NK-92 (cell line): ENCODE measurements around the gene IL13RA1.
"Not testable (repeated sequence)": the region's sequence is repeated elsewhere in the genome, so short reads cannot be mapped to it uniquely, and the experiment has no call there.

Source experiments
- DNase-seq: peaks from one replicate; lab custom pipeline; 2025; ENCODE audit not compliant: unreplicated experiment; lab: John Stamatoyannopoulos, UW

IL13RA1 gene

DNA sequence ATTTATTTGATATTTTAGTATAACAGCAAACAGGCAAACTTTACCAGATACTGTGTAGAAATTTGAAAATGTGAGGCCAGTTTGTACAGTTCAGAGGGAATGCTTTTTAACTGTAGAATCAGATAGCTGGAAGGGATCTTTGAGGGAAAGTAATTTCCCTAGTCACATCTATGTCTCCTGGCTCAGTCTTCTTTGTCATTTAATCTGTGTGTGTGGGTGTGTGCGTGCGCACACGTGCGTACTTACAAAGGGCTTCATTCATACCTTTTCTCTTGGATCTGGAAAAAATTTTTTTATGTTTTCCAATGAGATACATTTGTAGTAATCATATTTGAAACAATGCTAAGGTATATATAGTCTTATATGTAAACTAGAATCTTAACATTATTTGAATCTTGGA is 44.6 kb downstream of the IL13RA1 start:
- no peak for DNase-seq

DNA sequence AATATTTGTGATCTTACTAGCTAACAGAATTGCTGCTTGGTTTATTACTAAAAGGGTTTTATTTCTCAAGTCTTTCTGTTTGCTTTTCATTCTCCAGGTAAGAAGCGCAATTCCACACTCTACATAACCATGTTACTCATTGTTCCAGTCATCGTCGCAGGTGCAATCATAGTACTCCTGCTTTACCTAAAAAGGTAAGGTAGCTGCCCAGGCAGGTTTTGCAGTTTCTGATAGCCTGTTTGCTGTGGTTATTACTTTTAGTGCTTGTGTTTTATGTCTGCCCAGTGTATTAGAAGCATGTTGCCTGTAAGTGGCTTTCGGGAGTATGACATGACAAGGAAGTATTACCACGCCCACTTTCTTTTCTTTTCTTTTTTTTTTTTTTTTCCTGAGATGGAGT is 46.4 kb downstream of the IL13RA1 start:
- no peak for DNase-seq

DNA sequence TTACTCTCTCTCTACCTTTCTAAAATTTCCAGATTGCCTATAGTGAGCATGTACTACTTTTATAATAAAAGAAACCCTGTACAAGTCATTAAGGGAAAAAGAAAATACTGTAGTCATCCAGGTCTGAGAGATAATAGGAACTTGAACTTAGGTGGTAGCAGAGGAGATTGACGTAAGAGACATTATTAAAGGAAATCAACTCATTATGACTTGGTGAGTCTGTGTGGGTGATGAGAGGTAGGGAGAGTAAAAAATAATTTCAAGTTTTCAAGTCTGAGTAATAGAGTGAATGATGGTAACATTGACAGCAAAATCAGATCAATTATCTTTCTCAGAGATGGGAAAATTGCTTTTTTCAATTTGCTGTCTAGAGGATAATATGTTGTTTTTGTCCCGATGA is 52.2 kb downstream of the IL13RA1 start:
- no peak for DNase-seq

DNA sequence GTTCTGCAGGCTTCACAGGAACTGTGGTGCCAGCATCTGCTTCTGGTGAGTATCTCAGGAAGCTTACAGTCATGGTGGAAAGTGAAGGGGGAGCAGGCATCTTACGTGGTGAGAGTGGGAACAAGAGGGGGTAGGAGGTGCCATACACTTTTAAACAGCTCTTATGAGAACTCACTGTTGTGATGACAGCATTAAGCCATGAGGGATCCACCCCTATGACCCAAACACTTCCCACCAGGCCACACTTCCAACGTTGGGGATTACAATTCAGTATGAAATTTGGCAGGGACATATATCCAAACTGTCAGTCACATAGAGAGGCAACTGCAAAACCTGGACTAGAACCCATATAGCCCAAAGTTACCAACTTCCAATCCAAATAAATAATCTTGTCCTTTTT is 53.1 kb downstream of the IL13RA1 start:
- no peak for DNase-seq

DNA sequence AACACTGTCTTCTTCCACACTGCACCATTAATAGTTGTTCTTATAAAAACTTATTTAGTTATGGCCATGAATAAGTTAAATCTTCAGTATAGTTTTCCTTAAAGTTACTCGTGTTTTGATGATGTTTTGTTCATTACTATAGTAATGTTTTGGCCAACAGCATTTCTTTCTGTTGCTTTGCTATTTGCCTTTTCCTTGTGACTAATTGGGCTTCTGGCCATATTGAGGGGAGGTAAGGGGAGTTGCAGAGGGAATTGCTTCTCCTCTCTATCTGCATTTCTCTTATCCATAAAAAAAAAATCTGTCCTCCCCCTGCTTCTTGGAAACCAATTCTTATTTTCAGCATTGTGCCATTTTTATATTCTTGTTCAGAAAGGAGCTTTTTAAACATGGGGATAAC is 53.5 kb downstream of the IL13RA1 start:
- no peak for DNase-seq

DNA sequence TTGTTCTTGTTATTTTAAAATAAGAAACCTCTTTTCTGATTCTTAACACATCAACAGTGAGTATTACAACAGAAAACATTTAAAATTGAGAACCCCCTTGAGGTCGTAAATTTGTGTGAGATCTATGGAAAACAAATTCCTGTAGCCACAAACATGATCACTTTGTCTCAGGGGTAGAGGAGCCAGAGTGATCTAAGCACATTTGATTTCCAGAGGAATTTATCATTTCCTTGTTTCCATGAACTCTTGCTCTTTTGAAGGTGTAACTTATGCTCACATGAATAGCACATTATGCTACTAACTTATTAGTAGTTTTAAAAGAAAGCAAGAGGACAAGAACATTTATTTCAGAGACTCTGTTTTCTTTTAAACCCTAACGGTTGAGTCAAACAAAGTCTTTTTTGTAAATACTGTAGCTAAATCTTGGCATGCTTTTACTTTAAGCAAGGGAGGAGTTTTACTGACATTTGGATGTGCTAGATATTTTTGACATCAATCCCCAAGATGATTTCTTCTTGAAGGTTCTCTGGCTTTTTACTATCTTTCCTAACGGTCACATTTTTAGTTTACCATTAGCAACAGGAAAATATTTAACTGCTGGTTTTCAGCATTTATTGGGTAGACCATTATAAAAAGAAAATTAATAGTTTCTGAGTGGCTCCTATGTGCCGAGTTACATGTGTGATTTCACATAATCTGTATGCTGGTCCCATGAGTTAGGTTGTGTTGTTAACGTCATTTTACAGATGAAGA is 68.3 kb downstream of the IL13RA1 start:
- no peak for DNase-seq

DNA sequence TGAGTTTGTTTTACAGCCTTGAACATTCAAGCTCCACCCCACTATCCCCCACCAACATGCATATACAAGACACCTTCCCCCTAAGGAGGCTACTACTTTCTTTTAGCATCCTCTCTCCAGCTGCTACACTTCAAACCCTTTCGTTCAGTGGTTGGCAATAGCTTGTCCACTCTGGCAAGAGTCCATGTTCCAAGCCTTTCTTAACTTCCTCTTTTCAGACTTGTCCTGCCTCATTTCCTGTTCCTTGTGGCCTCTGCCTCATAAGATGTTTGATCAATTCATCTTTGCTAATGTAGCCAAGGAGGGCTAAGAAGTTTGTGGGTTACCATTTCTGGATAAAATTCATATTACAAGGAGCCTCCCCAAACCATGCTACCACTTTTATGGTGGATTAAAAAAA is 75.5 kb downstream of the IL13RA1 start:
- DNase-seq, result no peak

DNA sequence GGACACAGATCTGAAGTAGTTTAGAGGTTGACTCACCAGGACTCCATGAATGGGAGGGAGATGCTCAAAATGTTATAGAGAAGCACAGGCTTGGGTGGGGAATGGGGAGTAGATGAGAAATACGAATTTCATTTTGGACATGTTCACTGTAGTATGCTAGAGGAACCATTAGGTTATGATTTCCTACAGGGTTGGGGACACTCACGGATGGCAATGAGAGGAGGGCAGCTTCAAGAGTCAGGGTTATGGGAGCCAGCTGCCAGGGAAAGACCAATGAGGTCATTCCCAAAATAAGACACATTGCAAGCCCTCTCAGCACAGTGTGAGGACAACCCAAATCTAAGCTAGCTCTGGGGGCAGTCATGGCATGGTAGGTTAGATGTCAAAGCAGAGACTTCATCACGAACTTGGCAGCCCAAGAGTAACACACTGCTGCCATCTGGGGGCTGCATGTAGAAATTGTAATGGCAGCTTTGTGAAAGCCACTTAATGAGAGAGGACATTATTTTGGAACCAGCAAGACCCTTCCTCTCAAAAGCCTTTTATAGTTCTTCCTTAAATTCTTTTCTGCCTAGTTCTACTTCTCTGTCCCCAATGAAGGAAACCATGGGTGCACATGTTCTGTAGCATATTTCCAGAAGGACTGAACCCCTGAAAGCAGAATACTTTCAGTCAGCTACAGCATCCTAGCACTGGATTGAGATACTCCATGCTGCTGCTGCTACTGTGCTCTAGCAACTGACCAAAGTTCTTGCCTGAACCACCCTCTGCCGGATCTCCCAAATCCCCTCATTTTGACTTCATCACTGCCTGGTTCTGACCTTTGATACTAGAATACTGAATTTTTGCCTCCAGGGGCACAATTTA is 80.0 kb downstream of the IL13RA1 start:
- no peak for DNase-seq

DNA sequence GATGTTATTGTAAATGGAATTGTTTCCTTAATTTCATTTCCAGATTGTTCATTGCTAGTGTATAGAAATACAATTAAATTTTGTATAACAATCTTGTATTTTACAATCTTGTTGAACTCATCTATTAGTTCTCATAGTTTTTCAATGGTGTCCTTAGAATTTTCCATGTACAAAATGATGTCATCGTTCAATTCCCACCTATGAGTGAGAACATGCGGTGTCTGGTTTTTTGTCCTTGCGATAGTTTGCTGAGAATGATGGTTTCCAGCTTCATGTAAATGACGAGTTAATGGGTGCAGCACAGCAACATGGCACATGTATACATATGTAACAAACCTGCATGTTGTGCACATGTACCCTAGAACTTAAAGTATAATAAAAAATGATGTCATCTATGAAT is 89.9 kb downstream of the IL13RA1 start:
- not testable (repeated sequence) for DNase-seq

DNA sequence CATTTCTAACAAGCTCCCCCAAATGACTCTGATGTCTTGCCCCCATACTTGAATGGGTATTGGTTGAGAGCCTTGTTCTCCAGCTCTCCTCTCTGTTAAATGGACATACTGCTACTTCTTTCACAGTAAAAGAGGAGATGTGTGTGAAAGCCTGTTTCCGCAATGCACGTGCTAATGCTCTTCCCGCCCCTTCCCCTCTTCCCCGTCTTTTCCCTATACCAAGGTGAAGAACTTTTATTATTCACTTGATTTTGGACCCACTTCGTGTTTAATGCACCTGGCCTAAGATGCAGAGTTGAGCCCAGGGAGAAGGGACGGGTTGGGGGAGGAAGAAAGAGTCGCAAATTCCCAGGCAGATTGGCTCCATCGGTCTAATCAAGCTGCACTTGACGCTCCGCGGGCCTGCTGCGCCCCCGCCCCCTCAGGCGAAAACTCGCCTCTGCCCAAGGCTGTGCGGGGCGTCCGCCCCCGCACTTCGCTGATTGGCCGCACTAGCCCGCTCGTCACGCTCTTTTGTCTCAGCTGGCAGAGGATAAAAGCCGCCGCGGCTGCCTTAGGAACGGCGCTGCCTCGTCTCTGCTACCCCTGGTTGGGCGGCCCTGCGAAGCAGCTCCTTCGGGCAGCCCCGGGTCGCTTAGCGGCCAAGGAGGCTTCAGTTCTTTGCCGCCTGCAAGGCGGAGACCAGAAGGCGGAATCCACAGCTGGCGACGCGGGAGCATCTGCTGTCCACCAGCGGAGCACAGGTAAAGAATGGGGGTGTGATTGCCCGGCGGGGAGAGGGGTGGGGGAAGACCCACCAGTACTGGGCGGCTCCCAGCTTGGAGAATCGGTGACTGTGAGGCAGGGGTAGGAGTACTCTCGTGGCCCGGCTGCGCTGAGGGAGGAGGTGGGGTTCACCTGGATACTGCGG is 96.1 kb downstream of the IL13RA1 start, which contains the start of gene ZCCHC12:
ZCCHC12 (plus strand) TSS at position 562 of the 910 bp plus-strand sequence. CDS start 1,421 bp downstream, outside the sequence.
- DNase-seq, result no peak

DNA sequence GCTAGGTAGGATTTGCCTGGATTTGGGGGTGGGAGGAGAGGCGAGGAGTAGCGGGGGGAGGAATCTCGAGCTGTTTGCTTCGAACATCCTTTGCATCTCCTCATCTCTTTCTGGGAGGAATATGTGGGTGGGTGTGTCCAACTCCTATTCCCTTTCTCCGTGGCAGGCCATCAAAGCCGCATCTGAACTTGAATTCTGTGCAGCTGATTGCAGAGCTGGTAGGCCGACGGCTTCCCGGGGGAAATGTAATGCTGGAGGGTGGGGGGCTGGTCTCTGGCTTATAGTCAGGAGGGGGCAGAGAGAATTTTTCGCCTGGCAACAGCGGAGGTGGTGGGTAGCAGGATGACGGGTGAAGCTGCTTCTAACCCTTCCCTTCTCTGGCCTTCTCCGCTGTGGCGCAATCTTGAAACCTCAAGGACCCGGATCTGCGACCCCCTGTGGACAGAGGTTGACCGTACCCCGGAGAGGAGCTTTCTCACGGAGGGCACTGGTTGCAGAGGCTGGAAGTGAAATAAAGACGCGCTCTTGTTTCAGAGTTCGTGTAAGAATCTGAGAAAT is 96.8 kb downstream of the IL13RA1 start:
- DNase-seq, result no peak

DNA sequence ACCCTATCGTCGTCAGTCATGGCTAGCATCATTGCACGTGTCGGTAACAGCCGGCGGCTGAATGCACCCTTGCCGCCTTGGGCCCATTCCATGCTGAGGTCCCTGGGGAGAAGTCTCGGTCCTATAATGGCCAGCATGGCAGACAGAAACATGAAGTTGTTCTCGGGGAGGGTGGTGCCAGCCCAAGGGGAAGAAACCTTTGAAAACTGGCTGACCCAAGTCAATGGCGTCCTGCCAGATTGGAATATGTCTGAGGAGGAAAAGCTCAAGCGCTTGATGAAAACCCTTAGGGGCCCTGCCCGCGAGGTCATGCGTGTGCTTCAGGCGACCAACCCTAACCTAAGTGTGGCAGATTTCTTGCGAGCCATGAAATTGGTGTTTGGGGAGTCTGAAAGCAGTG is 97.8 kb downstream of the IL13RA1 start:
- no peak for DNase-seq

DNA sequence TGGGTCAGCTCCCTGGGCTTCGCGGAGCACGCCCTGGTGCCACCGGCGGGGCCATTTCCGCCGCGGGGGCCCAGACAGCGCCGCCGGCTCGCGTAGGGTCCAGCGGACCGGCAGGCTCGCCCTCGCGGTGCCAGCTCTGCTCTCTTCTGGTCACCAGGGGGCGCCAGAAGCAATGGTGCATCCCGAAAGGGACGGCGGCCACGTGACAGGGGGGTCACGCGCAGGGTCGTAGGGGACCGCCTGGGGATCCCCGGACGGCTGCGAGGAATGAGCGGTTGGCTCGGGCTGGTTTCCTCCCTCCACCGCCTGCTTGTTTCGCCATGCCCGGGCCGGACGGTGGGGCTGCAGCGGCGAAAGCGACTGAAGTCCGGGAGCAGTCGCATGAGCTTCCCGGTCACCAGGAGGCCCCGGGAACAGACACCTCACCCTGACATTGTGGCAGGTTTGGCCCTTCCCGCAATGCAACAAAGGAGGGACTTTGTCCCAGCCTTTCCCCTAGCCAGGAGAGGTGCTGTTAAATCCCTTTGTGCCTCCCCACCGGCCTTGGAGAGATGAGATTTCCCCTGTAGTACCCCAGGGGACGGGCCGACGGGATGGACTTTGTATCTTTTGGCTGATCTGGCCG is 112.0 kb downstream of the IL13RA1 start:
- no peak for DNase-seq
